GM20000 (cell line): ENCODE results near the gene PLOD3.

Experiments used
- DNase-seq: peaks from one replicate; pipeline ENCODE4 v3.0.0; 2012; ENCODE audit warnings: low spot score
- TF ChIP-seq, protein P1 (sequence below): IDR thresholded peaks from 2 replicates; pipeline ENCODE4 v1.5.1; 2012; ENCODE audit warnings: mild to moderate bottlenecking, control low read depth; ENCODE audit errors: extremely low read depth, missing control alignments

The PLOD3 gene

GRCh38 chr7:101164071-101164840, 53.1 kb downstream of the PLOD3 start:
- TF ChIP-seq, protein P1, sequence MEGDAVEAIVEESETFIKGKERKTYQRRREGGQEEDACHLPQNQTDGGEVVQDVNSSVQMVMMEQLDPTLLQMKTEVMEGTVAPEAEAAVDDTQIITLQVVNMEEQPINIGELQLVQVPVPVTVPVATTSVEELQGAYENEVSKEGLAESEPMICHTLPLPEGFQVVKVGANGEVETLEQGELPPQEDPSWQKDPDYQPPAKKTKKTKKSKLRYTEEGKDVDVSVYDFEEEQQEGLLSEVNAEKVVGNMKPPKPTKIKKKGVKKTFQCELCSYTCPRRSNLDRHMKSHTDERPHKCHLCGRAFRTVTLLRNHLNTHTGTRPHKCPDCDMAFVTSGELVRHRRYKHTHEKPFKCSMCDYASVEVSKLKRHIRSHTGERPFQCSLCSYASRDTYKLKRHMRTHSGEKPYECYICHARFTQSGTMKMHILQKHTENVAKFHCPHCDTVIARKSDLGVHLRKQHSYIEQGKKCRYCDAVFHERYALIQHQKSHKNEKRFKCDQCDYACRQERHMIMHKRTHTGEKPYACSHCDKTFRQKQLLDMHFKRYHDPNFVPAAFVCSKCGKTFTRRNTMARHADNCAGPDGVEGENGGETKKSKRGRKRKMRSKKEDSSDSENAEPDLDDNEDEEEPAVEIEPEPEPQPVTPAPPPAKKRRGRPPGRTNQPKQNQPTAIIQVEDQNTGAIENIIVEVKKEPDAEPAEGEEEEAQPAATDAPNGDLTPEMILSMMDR, result no peak
- DNase-seq, result no peak

GRCh38 chr7:101163279-101164070, 53.9 kb downstream of the PLOD3 start:
- peak; percentile 75 for DNase-seq

GRCh38 chr7:101162551-101163278, 54.7 kb downstream of the PLOD3 start:
- TF ChIP-seq, protein P1, result no peak

More at GRCh38 chr7:101163279-101164070, 53.9 kb downstream of the PLOD3 start:
- TF ChIP-seq, protein P1, result no peak

DNA sequence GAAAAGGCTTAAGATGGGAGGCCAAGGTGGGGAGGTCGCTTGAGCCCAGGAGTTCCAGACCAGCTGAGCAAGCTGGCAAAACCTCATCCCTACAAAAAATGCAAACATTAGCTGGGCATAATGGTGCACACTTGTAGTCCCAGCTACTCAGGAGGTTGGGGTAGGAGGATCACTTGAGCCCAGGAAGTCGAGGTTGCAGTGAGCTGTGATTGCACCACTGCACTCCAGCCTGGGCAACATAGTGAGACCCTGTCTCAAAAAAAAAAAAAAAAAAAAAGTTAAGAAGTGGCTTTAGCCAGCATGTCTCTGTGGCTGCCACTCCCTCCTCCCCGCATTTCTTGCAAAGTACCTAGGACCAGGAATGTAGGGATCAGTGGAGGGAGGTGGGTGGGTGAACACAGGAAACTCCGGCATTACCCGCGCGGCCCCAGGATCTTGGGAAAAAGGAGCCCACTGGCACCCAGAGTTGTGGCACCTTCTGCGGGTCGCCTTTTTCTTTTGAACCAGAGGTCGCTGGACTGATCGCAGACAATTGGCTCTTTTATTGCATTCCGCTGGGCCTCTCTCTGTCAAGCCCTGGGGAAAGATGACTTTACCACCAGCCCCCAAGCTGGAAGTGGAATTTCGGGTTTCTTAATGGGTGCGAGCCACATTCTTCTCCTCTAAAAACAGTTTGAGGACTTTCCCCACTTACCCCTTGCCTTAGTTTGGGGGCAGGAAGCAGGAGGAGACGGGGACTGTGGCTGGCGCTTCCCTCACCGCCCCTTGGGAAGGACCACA, 55.5 kb downstream of the PLOD3 start:
- TF ChIP-seq, protein P1, result no peak
- no peak for DNase-seq

More at GRCh38 chr7:101162551-101163278, 54.7 kb downstream of the PLOD3 start:
- DNase-seq, result peak; percentile 70

DNA sequence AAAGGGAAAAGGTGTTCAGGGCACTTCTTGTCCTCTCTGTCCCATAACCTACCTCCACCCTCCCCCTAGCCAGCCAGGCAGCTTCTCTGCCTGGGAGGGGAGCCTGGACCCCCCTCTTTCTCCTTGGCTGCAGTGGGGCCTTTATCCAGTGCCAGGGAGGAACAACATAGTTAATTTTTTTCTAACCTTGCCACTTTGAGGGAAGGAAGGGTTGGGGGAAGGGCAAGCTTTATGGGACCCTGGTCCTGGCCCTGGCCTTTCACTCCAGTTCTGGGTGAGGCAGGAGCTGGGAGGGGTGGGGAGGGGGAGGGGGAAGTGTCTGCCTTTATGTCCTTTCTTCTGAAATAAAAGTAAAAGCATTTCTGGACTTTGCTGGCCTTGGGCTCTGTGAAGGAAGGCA, 56.5 kb downstream of the PLOD3 start:
- TF ChIP-seq, protein P1, result no peak
- no peak for DNase-seq

GRCh38 chr7:101159696-101160674, 57.4 kb downstream of the PLOD3 start:
- TF ChIP-seq, protein P1, result no peak
- DNase-seq, result no peak
